ENCODE measurements around the gene SGTB. TPM values are rescaled to one million over a fixed set of nuclear protein-coding genes. Genes with fewer than 3 reads are reported as not detected.

The SGTB gene
- 11.0 and 11.2 TPM in 2 replicates for total RNA-seq

GRCh38 chr5:65721720-65722574 lies at the start of gene SGTB, which contains the start of gene NLN:
Gene SGTB (minus strand): TSS chr5:65722109. CDS start chr5:65720807, 1,302 bp downstream.
Gene NLN (plus strand): TSS chr5:65722205. CDS start chr5:65722374, 169 bp downstream.

GRCh38 chr5:65624571-65625555 lies 97.0 kb downstream of the SGTB start, which contains the start of the genes SHLD3 and TRAPPC13:
Gene SHLD3 (plus strand): TSS chr5:65625027. CDS start chr5:65629588, 4,561 bp downstream.
Gene TRAPPC13 (plus strand): TSS chr5:65625027. CDS start chr5:65625061, 34 bp downstream.

GRCh38 chr5:65624025-65624570 lies 97.8 kb downstream of the SGTB start, which contains the start of gene TRIM23:
Gene TRIM23 (minus strand): TSS chr5:65624333. CDS start chr5:65624274, 59 bp downstream.

Other genes with a start within 250 kb of the SGTB start
- 1.7 and 2.9 TPM in 2 replicates for gene ADAMTS6, start 240.2 kb downstream of the SGTB start, total RNA-seq
- gene CENPK, start 158.9 kb downstream of the SGTB start, total RNA-seq: 1.6 and 6.3 TPM in 2 replicates
- gene PPWD1, start 158.8 kb downstream of the SGTB start, total RNA-seq: 17.9 and 23.2 TPM in 2 replicates
- gene TRIM23, start 97.8 kb downstream of the SGTB start, total RNA-seq: 8.1 and 10.9 TPM in 2 replicates
- 0.81 and 3.7 TPM in 2 replicates for gene SHLD3, start 97.1 kb downstream of the SGTB start, total RNA-seq
- 7.3 and 7.6 TPM in 2 replicates for gene TRAPPC13, start 97.1 kb downstream of the SGTB start, total RNA-seq
- gene NLN, start 96 bp upstream of the SGTB start, total RNA-seq: 10.1 and 21.2 TPM in 2 replicates
- 39.5 and 44.5 TPM in 2 replicates for gene ERBIN, start 204.5 kb upstream of the SGTB start, total RNA-seq

All from cardiac ventricle fibroblast (primary cell).